ENCODE data around the gene GLDN. TPM values are rescaled to one million over a fixed set of nuclear protein-coding genes. Genes with fewer than 3 reads are reported as not detected.

GLDN gene
- total and polyA plus RNA-seq, 2 of the 8 experiments (the other 6 are each of a cell fraction or from before 2014, with no cell fraction given), result 0.24 to 0.50 TPM

- 84 to 100% methylated on average over 2 to 9 of the region's 9 CpGs for WGBS, 2 experiments (ENCODE audit: extremely low coverage in 1 of 2, insufficient coverage in 1 of 2, insufficient read length in 1 of 2, insufficient replicate concordance in 2 of 2, low coverage in 1 of 2, low lambda C conversion rate in 2 of 2, missing lambda C conversion rate in 1 of 2)
- POLR2A ChIA-PET (ENCODE audit: partially characterized antibody), result no interaction called here
Measured at GRCh38 chr15:51335538-51336410, 5.7 kb upstream of the GLDN start.

More at GRCh38 chr15:51335538-51336410, 5.7 kb upstream of the GLDN start:
- Histone ChIP-seq H2BK20ac (ENCODE audit: low read length) (no peak overlapping the region), H3K23ac (ENCODE audit: insufficient read length) (no peak overlapping the region), H2BK5ac (ENCODE audit: low read depth, low read length) (no peak overlapping the region), H3K4me2 (ENCODE audit: insufficient read depth in 1 of 2, low read depth in 2 of 2, low read length in 2 of 2) (no peak overlapping the region), H4K8ac (ENCODE audit: extremely low read depth, insufficient read depth, low read length) (no peak overlapping the region), H4K91ac (replicated peaks; ENCODE audit: insufficient read length, low read length) (no peak overlapping the region), H3K23me2 (ENCODE audit: low read depth, low read length) (no peaks in the 10 kb centered on the region), H2BK120ac (replicated peaks; ENCODE audit: low read depth, low read length) (no peak overlapping the region), H3K14ac (ENCODE audit: insufficient read length) (no peak overlapping the region), H3K79me2 (ENCODE audit: control insufficient read depth in 1 of 2, insufficient read depth in 2 of 2, low read length in 2 of 2) (no peaks in the 10 kb centered on the region), H2AK5ac (ENCODE audit: low read depth, low read length) (no peak overlapping the region), H3K18ac (ENCODE audit: extremely low read depth, low read length) (no peak overlapping the region), H3K27ac (ENCODE audit: low read depth, low read length) (no peak overlapping the region), H3K9me3 (ENCODE audit: insufficient read depth in 2 of 2, low read depth in 1 of 2, low read length in 1 of 2) (no peaks in the 10 kb centered on the region), H3K4me1 (replicated peaks in 1 of 4; ENCODE audit: control insufficient read depth in 3 of 4, insufficient read depth in 4 of 4, low read length in 3 of 4) (no peaks in the 10 kb centered on the region), H3K79me1 (ENCODE audit: low read depth, low read length) (no peaks in the 10 kb centered on the region), H3K36me3 (ENCODE audit: control insufficient read depth in 2 of 4, insufficient read depth in 4 of 4, low read length in 3 of 4) (no peaks in the 10 kb centered on the region; a peak in 1 of 8 replicates), H4K5ac (ENCODE audit: insufficient read length, low read depth, low read length) (no peak overlapping the region), H3K4me3 (ENCODE audit: extremely low read depth in 1 of 4, insufficient read depth in 2 of 4, low read depth in 3 of 4, low read length in 4 of 4) (no peak overlapping the region), H2AFZ (ENCODE audit: low read length) (no peak overlapping the region), H2BK15ac (ENCODE audit: low read length) (no peak overlapping the region), H3K27me3 (replicated peaks in 1 of 4; ENCODE audit: control insufficient read depth in 3 of 4, extremely low read depth in 1 of 4, insufficient read depth in 3 of 4, low read length in 3 of 4) (peaks cover 0 to 12% (median 7%) of the 10 kb centered on the region in 4 experiments; a peak in 6 of 7 replicates), H2BK12ac (ENCODE audit: low read depth, low read length) (no peak overlapping the region), H3K9ac (replicated peaks in 1 of 4; ENCODE audit: extremely low read depth in 1 of 4, low read depth in 3 of 4, low read length in 3 of 4) (no peak overlapping the region), H3K4ac (replicated peaks; ENCODE audit: insufficient read length, low read depth, low read length) (no peak overlapping the region), H4K20me1 (replicated peaks in 1 of 2; ENCODE audit: control insufficient read depth in 1 of 2, insufficient read depth in 2 of 2, low read length in 2 of 2) (no peaks in the 10 kb centered on the region), H3K56ac (replicated peaks; ENCODE audit: insufficient read length, low read depth, low read length) (no peak overlapping the region)
- no peak for TF ChIP-seq FOSL1 (IDR thresholded peaks at IDR 0.05; ENCODE audit: insufficient read depth, low read depth, low read length)
- no peak for TF ChIP-seq MAX (IDR thresholded peaks at IDR 0.05)
- no peak for TF ChIP-seq TBP (IDR thresholded peaks at IDR 0.05; ENCODE audit: low read depth, low read length)
- TF ChIP-seq GTF2F1 (IDR thresholded peaks at IDR 0.05; ENCODE audit: borderline replicate concordance, low read depth, low read length), result no peak
- no peak for TF ChIP-seq SIN3A (conservative IDR thresholded peaks at IDR 0.05 in 1 of 2, IDR thresholded peaks at IDR 0.05 in 1 of 2; ENCODE audit: low read depth in 1 of 2, low read length in 2 of 2)
- TF ChIP-seq SIX5 (IDR thresholded peaks at IDR 0.05; ENCODE audit: low read depth, low read length), result no peak
- no peak for TF ChIP-seq CEBPB (IDR thresholded peaks at IDR 0.05; ENCODE audit: low read depth, low read length)
- TF ChIP-seq ATF2 (IDR thresholded peaks at IDR 0.05; ENCODE audit: low read length), result no peak
- DNase-seq (ENCODE audit: low read depth in 1 of 2, low spot score in 2 of 2) (no peak), FAIRE-seq (no peak)
- CTCF ChIA-PET (ENCODE audit: partially characterized antibody), result interaction anchor here (0.6 to 1.6 kb wide), 2 partner anchors 16 to 40 kb away, joined by 3 to 5 read pairs; no protein-coding TSS in a partner anchor
